Measurements from ENCODE around the gene ASB10.

Gene ASB10

GRCh38 chr7:151142686-151143040 is 44.4 kb downstream of the ASB10 start:
- no peak overlapping the region for H3K4me3 ChIP-seq (replicated peaks in 1 of 2; ENCODE audit: low read depth in 2 of 2, low read length in 2 of 2)
- TF ChIP-seq CTCF (IDR thresholded peaks at IDR 0.05; ENCODE audit: low read depth, low read length) = no peak
- no peak for DNase-seq (ENCODE audit: low read depth in 2 of 2)

GRCh38 chr7:151141855-151142685 is 45.0 kb downstream of the ASB10 start:
- TF ChIP-seq CTCF (IDR thresholded peaks at IDR 0.05; ENCODE audit: low read depth, low read length) = no peak
- DNase-seq (ENCODE audit: low read depth in 2 of 2) = no peak
- no peak overlapping the region for H3K4me3 ChIP-seq (replicated peaks in 1 of 2; ENCODE audit: low read depth in 2 of 2, low read length in 2 of 2)

- no peak for DNase-seq (ENCODE audit: low read depth in 2 of 2)
- H3K4me3 ChIP-seq (replicated peaks in 1 of 2; ENCODE audit: low read depth in 2 of 2, low read length in 2 of 2) = no peak overlapping the region
- no peak for TF ChIP-seq CTCF (IDR thresholded peaks at IDR 0.05; ENCODE audit: low read depth, low read length)
Observed at GRCh38 chr7:151141311-151141854, 45.7 kb downstream of the ASB10 start.

GRCh38 chr7:151140826-151141225 is 46.2 kb downstream of the ASB10 start:
- no peak for TF ChIP-seq CTCF (IDR thresholded peaks at IDR 0.05; ENCODE audit: low read depth, low read length)
- no peak overlapping the region for H3K4me3 ChIP-seq (replicated peaks in 1 of 2; ENCODE audit: low read depth in 2 of 2, low read length in 2 of 2)
- DNase-seq (ENCODE audit: low read depth in 2 of 2) = no peak

- DNase-seq (ENCODE audit: low read depth in 2 of 2) = no peak
Observed at GRCh38 chr7:151139791-151140190, 47.3 kb downstream of the ASB10 start.

GRCh38 chr7:151139071-151139790 is 47.8 kb downstream of the ASB10 start:
- no peak overlapping the region for H3K4me3 ChIP-seq (replicated peaks in 1 of 2; ENCODE audit: low read depth in 2 of 2, low read length in 2 of 2)
- DNase-seq (ENCODE audit: low read depth in 2 of 2) = no peak
- no peak for TF ChIP-seq CTCF (IDR thresholded peaks at IDR 0.05; ENCODE audit: low read depth, low read length)

More at GRCh38 chr7:151139791-151140190, 47.3 kb downstream of the ASB10 start:
- H3K4me3 ChIP-seq (replicated peaks in 1 of 2; ENCODE audit: low read depth in 2 of 2, low read length in 2 of 2) = no peak overlapping the region
- TF ChIP-seq CTCF (IDR thresholded peaks at IDR 0.05; ENCODE audit: low read depth, low read length) = no peak

Measured in cardiac fibroblast (primary cell).